Keratinocyte (primary cell): ENCODE results near the gene DISC1. TPM values are rescaled to one million over a fixed set of nuclear protein-coding genes. Genes with fewer than 3 reads are reported as not detected.
"Not testable (repeated sequence)": the region's sequence is repeated elsewhere in the genome, so short reads cannot be mapped to it uniquely, and the experiment has no call there.

ENCODE experiments used
- DNase-seq: peaks from one replicate; pipeline ENCODE4 v3.0.0-alpha.2; 2011; ENCODE audit warnings: low read depth, missing footprints, low spot score
- FAIRE-seq: peaks from 2 replicates; lab custom pipeline; 2011; peaks lifted over from hg19 to GRCh38; lab: Jason Lieb, UNC
- H2AFZ ChIP-seq: 2 replicates; pipeline ENCODE4 v1.6.0; 2012; ENCODE audit warnings: low read length, control low read depth, inconsistent platforms; ENCODE audit not compliant: control insufficient read depth
- H3K27ac ChIP-seq: 2 replicates; pipeline ENCODE4 v1.5.1; 2011; ENCODE audit warnings: low read length; ENCODE audit not compliant: control insufficient read depth, insufficient read depth
- H3K27me3 ChIP-seq: 3 replicates; pipeline ENCODE4 v1.6.0; 2011; ENCODE audit warnings: low read length; ENCODE audit not compliant: control insufficient read depth, insufficient read depth; ENCODE audit errors: extremely low read depth
- H3K36me3 ChIP-seq, 2 experiments: 2 replicates in 1 of 2; 3 replicates in 1 of 2; pipeline ENCODE4 v1.5.1; 2011; ENCODE audit warnings: low read length in 2 of 2, mild to moderate bottlenecking in 1 of 2; ENCODE audit not compliant: control insufficient read depth in 2 of 2, insufficient read depth in 2 of 2; ENCODE audit errors: extremely low read depth in 1 of 2
- H3K4me1 ChIP-seq: 3 replicates; pipeline ENCODE4 v1.5.1; 2011; ENCODE audit warnings: low read length; ENCODE audit not compliant: control insufficient read depth, insufficient read depth; ENCODE audit errors: extremely low read depth
- H3K4me2 ChIP-seq: 3 replicates; pipeline ENCODE4 v1.6.0; 2011; ENCODE audit warnings: low read depth, low read length; ENCODE audit not compliant: control insufficient read depth, insufficient read depth; ENCODE audit errors: extremely low read depth
- H3K4me3 ChIP-seq, 3 experiments: fragments of 200-600 bp in 1 of 3; sonication (generic) in 1 of 3; 2 replicates in 2 of 3; 3 replicates in 1 of 3; pipeline ENCODE4 v1.5.1; 2011 to 2016; ENCODE audit warnings: low read length in 3 of 3, mild to moderate bottlenecking in 3 of 3, control low read depth in 2 of 3, inconsistent platforms in 1 of 3, low read depth in 1 of 3, mixed read lengths in 1 of 3, mixed run types in 1 of 3, moderate library complexity in 1 of 3; ENCODE audit not compliant: control insufficient read depth in 2 of 3, insufficient read depth in 2 of 3; ENCODE audit errors: extremely low read depth in 1 of 3
- H3K79me2 ChIP-seq: 2 replicates; pipeline ENCODE4 v1.6.0; 2012; ENCODE audit warnings: low read length; ENCODE audit not compliant: control insufficient read depth, insufficient read depth
- H3K9ac ChIP-seq: 3 replicates; pipeline ENCODE4 v1.6.0; 2011; ENCODE audit warnings: low read length; ENCODE audit not compliant: control insufficient read depth, insufficient read depth; ENCODE audit errors: extremely low read depth
- H3K9me1 ChIP-seq: 3 replicates; pipeline ENCODE4 v1.6.0; 2011; ENCODE audit warnings: low read length; ENCODE audit not compliant: control insufficient read depth, insufficient read depth; ENCODE audit errors: extremely low read depth
- H3K9me3 ChIP-seq: 2 replicates; pipeline ENCODE4 v1.5.1; 2012; ENCODE audit warnings: low read depth, low read length; ENCODE audit not compliant: control insufficient read depth
- H4K20me1 ChIP-seq: 3 replicates; pipeline ENCODE4 v1.6.0; 2011; ENCODE audit warnings: low read length; ENCODE audit not compliant: control insufficient read depth, insufficient read depth; ENCODE audit errors: extremely low read depth
- CTCF ChIP-seq, 3 experiments: IDR thresholded peaks in 1 of 3; conservative IDR thresholded peaks in 1 of 3; optimal IDR thresholded peaks in 1 of 3; 2 replicates in 2 of 3; 3 replicates in 1 of 3; pipeline versions ENCODE3 to v1.5.1; 2011; ENCODE audit warnings: low read length in 3 of 3, mild to moderate bottlenecking in 3 of 3, moderate library complexity in 2 of 3, control low read depth in 1 of 3, inconsistent platforms in 1 of 3; ENCODE audit not compliant: insufficient read depth in 2 of 3; ENCODE audit errors: extremely low read depth in 1 of 3
- EZH2 ChIP-seq: IDR thresholded peaks from one replicate; pipeline ENCODE4 v1.6.1; 2012; ENCODE audit warnings: inconsistent platforms, mild to moderate bottlenecking, low read length, moderate library complexity
- dilution Hi-C: fragments of 300-500 bp; cut with MboI; formaldehyde crosslinking; loops from one replicate; pipeline ENCODE4 v1.7.0; 2020; ENCODE audit warnings: low sequenced_read_pairs; ENCODE audit not compliant: extremely low pct_ligation_motif_present
- polyA plus RNA-seq, 5 experiments: library from polyadenylated mRNA; depleted of rRNA in 3 of 5; stranded (reverse) in 3 of 5; stranded (forward) in 1 of 5; unstranded in 1 of 5; fragments of >200 nt; gene quantifications; 1 replicate in 1 of 5; 2 replicates in 3 of 5; 3 replicates in 1 of 5; pipeline versions ENCODE4 v1.2.1 to v1.2.3, GENCODE V29; 2011 to 2012; ENCODE audit warnings: missing spikeins in 2 of 5, low read depth in 1 of 5, low replicate concordance in 1 of 5

DISC1 gene
- polyA plus RNA-seq, 1 donor (not counting 4 experiments of a cell fraction or from before 2014, with no cell fraction given) = 0.47 TPM

- no peak overlapping the region for H2AFZ ChIP-seq
- no peaks in the 10 kb centered on the region for H3K79me2 ChIP-seq
These were observed 316.5 kb downstream of the DISC1 start for GRCh38 chr1:231943084-231943483.

DNA sequence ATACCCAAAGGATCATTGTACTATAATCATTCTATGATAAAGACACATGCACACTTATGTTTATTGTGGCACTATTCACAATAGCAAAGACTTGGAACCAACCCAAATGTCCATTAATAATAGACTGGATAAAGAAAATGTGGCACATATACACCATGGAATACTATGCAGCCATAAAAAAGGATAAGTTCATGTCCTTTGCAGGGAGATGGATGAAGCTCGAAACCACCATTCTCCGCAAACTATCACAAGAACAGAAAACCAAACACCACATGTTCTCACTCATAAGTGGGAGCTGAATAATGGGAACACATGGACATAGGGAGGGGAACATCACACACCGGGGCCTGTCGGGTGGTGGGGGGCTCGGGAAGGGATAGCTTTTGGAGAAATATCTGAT lies 321.5 kb downstream of the DISC1 start:
- H4K20me1 ChIP-seq, FAIRE-seq, H3K9ac ChIP-seq: not testable (repeated sequence)

More at GRCh38 chr1:231943084-231943483, 316.5 kb downstream of the DISC1 start:
- no peak for TF ChIP-seq EZH2
- no peaks in the 10 kb centered on the region for H3K9me3 ChIP-seq
- DNase-seq (no peak), FAIRE-seq (no peak)
- no peak overlapping the region for H3K4me2 ChIP-seq
- no peaks in the 10 kb centered on the region for H3K36me3 ChIP-seq
- H3K4me1 ChIP-seq = no peaks in the 10 kb centered on the region
- H3K4me3 ChIP-seq = no peak overlapping the region
- H3K27ac ChIP-seq = no peak overlapping the region
- H3K9ac ChIP-seq = no peak overlapping the region
- dilution Hi-C loops = no loop called here
- H3K27me3 ChIP-seq = peaks cover 8% of the 10 kb centered on the region
- H3K9me1 ChIP-seq = no peaks in the 10 kb centered on the region
- no peaks in the 10 kb centered on the region for H4K20me1 ChIP-seq

DNA sequence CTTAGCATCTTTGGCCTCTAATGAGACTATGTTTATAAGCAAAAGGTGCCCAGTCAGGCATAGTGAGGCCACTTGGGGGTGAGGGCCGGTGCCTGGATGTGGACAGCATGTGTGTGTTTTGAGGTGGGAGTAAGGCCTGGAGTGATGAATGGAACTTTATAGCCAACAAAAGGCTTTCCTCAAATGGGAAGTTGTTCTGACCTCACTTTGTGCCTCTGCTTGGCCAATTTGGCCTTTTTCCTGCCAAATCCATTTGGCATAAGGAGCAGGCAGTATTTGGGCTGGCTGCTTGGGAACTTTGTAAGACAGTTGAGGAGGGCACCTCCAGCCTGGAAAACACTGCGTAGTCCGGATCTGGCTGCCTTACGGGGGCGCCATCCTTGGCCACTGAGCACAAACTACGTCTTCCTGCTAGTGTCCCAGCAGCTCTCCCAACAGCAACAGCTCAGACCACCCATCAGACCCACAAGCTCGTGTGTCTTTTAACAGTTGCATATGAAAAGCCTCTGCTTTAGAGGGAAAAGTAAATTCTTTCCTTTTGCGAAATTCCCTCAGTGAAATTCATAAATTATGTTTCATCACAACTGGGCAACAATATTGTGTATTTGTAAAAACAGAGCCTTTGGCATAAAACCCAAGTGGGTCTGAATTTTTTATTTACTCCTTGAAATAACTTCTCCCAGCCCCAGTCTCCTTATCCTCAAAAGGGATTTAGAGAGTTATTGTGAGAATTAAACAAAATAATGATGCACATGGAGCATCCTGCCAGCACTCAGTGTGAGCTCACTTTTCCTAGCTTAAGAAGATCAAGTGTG lies 322.9 kb downstream of the DISC1 start:
- Histone ChIP-seq H3K27ac (no peak overlapping the region), H3K36me3 (no peaks in the 10 kb centered on the region), H2AFZ (no peak overlapping the region), H3K27me3 (no peaks in the 10 kb centered on the region), H3K9me3 (no peaks in the 10 kb centered on the region), H3K4me3 (no peak overlapping the region), H3K79me2 (no peaks in the 10 kb centered on the region), H3K4me1 (peaks cover 10% of the 10 kb centered on the region), H3K9ac (no peak overlapping the region), H3K9me1 (no peaks in the 10 kb centered on the region), H3K4me2 (no peak overlapping the region), H4K20me1 (no peaks in the 10 kb centered on the region)
- dilution Hi-C loops = no loop called here
- no peak for FAIRE-seq
- DNase-seq = no peak
- TF ChIP-seq CTCF (optimal IDR thresholded peaks at IDR 0.05 in 1 of 3, IDR thresholded peaks at IDR 0.05 in 1 of 3, conservative IDR thresholded peaks at IDR 0.05 in 1 of 3; ENCODE audit: extremely low read depth in 1 of 3, insufficient read depth in 2 of 3, low read length in 3 of 3) (no peak), EZH2 (no peak)

More for the DNA sequence above, 321.5 kb downstream of the DISC1 start:
- H3K9me3 ChIP-seq, H3K27ac ChIP-seq, H3K79me2 ChIP-seq, dilution Hi-C loops, H2AFZ ChIP-seq, H3K4me2 ChIP-seq, H3K4me3 ChIP-seq, H3K27me3 ChIP-seq, DNase-seq, H3K9me1 ChIP-seq, H3K36me3 ChIP-seq: not testable (repeated sequence)
- peaks cover 10% of the 10 kb centered on the region for H3K4me1 ChIP-seq
